ENCODE data around the gene ISG15. TPM values are rescaled to one million over a fixed set of nuclear protein-coding genes. Genes with fewer than 3 reads are reported as not detected.
A peak's percentile ranks its signal among the peaks of the same experiment; 100 is the strongest.

ISG15 gene
- total and polyA plus RNA-seq, 9 of the 15 experiments (the other 6 are each of a cell fraction or from before 2014, with no cell fraction given): 0.40 to 58.3 (median 12.2) TPM

DNA sequence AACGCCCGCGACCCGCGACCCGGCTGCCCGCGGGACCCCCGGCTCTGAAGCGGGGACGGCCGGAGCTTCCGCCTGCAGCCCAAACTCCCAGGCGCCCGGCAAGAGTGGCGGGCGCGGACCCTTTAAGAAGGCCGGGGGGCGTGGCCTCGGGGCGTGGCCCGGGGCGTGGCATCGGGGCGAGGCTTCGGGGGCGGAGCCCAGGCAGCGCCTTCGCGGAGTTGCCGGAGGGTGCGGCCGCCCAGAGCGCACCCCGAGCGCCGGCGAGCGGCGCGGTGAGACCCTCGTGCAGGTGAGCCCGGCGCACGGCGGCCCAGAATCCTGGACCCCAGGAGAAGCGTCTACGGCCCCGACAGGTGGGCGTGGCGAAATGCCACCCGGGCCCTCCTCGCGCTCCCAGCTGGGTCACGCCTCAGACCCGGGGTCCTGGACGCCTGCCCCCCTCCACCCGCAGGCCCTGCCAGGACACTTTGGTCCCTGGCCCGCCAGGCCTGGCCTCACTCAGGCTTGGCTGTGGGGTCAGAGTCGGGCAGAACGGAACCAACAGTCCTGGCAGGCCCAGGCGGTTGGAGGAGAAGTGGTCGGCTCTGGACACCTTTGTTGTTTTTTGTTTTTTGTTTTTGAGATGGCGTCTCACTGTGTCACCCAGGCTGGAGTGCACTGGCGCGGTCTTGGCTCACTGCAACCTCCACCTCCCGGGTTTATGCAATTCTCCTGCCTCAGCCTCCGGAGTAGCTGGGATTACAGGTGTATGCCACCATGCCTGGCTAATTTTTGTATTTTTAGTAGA, 46.4 kb downstream of the ISG15 start:
- peaks cover 9% of the 10 kb centered on the region; the same call in 1 of the 3 replicates for H3K36me3 ChIP-seq (ENCODE audit: control insufficient read depth, insufficient read depth, low read length)
- intact Hi-C loops (cut with micrococcal nuclease): loop anchor here (5.0 kb wide), 3 partner anchors 37 to 137 kb away; partner anchors contain the start of genes AGRN, HES4 and SAMD11
- H2AFZ ChIP-seq (ENCODE audit: low read depth, low read length): peak overlapping the region; percentile 84
- BruUV-seq (replicated peaks): TSS peak; percentile 47
- in situ Hi-C loops (cut with MboI): loop anchor here (10.0 kb wide), 1 partner anchor 75 kb away; the partner anchor contains the start of gene PERM1
- 5% methylated on average over 42 of the region's 69 CpGs for WGBS (ENCODE audit: insufficient coverage, low coverage, missing lambda C conversion rate)
- ChIA-PET POLR2A (interaction anchor here (0.5 to 1.5 kb wide), 4 partner anchors 8 to 170 kb away, joined by 3 to 4 read pairs (median 3); no protein-coding TSS in a partner anchor), CTCF (ENCODE audit: low intra/inter-chr PET ratio) (interaction anchor here (0.8 kb wide), 1 partner anchor 190 kb away, joined by 3 read pairs; no protein-coding TSS in a partner anchor)
- H3K27ac ChIP-seq (ENCODE audit: extremely low read depth, low read depth, low read length): peak overlapping the region; percentile 67
- H3K9me3 ChIP-seq (replicated peaks; ENCODE audit: control insufficient read depth, insufficient read depth, low read depth, low read length): no peaks in the 10 kb centered on the region
- DNase-seq (ENCODE audit: extremely low read depth in 1 of 4, low spot score in 3 of 4) (peak; percentile 94 to 97 (median 94)), ATAC-seq (peak; percentile 87), FAIRE-seq (peak; percentile 49)
- no peaks in the 10 kb centered on the region for H3K79me2 ChIP-seq (ENCODE audit: control insufficient read depth, insufficient read depth, low read length)
- H4K20me1 ChIP-seq (replicated peaks; ENCODE audit: control insufficient read depth, insufficient read depth, low read length): no peaks in the 10 kb centered on the region
- H3K27me3 ChIP-seq (ENCODE audit: control insufficient read depth in 2 of 2, insufficient read depth in 2 of 2, low read length in 2 of 2): no peaks in the 10 kb centered on the region
- H3K4me2 ChIP-seq (ENCODE audit: insufficient read depth, low read length): peak overlapping the region; percentile 90
- peak overlapping the region; percentile 69 for H3K4me3 ChIP-seq
- H3K9me1 ChIP-seq (ENCODE audit: control insufficient read depth, insufficient read depth, low read length): no peaks in the 10 kb centered on the region
- peaks cover 50 to 85% of the 10 kb centered on the region in 2 experiments for H3K4me1 ChIP-seq (replicated peaks in 1 of 2; ENCODE audit: control insufficient read depth in 2 of 2, insufficient read depth in 2 of 2, low read length in 2 of 2)
- H3K9ac ChIP-seq (ENCODE audit: insufficient read depth in 1 of 2, low read depth in 2 of 2, low read length in 2 of 2): peak overlapping the region; percentile 74 to 92
- TF ChIP-seq RFX1 (IDR thresholded peaks at IDR 0.05) (no peak), TAL1 (IDR thresholded peaks at IDR 0.05) (0 out of 2 replicates have a peak, but pooled peaks have one; percentile 8), TOE1 (IDR thresholded peaks at IDR 0.05; ENCODE audit: borderline replicate concordance) (peak; percentile 81; the same call in 1 of the 2 replicates), TOE1 (CRISPR knock-in tag; IDR thresholded peaks at IDR 0.05; ENCODE audit: borderline replicate concordance, low read depth) (no peak), SIN3B (IDR thresholded peaks at IDR 0.05; ENCODE audit: low read depth) (peak; percentile 50; the same call in 1 of the 2 replicates), ZNF444 (CRISPR knock-in tag; IDR thresholded peaks at IDR 0.05) (no peak), HCFC1 (IDR thresholded peaks at IDR 0.05; ENCODE audit: low read depth, low read length) (no peak; the same call in 1 of the 2 replicates), ZC3H4 (CRISPR knock-in tag; IDR thresholded peaks at IDR 0.05; ENCODE audit: borderline replicate concordance) (no peak), MAFF (IDR thresholded peaks at IDR 0.05; ENCODE audit: low read length) (no peak), ZNF57 (CRISPR knock-in tag; IDR thresholded peaks at IDR 0.05) (no peak), CHD4 (IDR thresholded peaks at IDR 0.05; ENCODE audit: insufficient read depth, insufficient replicate concordance, low read depth, low read length, poor library complexity, severe bottlenecking) (no peak), MED1 (CRISPR knock-in tag; IDR thresholded peaks at IDR 0.05; ENCODE audit: borderline replicate concordance) (no peak)
- TF ChIP-seq, protein P1, sequence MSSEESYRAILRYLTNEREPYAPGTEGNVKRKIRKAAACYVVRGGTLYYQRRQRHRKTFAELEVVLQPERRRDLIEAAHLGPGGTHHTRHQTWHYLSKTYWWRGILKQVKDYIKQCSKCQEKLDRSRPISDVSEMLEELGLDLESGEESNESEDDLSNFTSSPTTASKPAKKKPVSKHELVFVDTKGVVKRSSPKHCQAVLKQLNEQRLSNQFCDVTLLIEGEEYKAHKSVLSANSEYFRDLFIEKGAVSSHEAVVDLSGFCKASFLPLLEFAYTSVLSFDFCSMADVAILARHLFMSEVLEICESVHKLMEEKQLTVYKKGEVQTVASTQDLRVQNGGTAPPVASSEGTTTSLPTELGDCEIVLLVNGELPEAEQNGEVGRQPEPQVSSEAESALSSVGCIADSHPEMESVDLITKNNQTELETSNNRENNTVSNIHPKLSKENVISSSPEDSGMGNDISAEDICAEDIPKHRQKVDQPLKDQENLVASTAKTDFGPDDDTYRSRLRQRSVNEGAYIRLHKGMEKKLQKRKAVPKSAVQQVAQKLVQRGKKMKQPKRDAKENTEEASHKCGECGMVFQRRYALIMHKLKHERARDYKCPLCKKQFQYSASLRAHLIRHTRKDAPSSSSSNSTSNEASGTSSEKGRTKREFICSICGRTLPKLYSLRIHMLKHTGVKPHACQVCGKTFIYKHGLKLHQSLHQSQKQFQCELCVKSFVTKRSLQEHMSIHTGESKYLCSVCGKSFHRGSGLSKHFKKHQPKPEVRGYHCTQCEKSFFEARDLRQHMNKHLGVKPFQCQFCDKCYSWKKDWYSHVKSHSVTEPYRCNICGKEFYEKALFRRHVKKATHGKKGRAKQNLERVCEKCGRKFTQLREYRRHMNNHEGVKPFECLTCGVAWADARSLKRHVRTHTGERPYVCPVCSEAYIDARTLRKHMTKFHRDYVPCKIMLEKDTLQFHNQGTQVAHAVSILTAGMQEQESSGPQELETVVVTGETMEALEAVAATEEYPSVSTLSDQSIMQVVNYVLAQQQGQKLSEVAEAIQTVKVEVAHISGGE (CRISPR knock-in tag; IDR thresholded peaks at IDR 0.05): no peak
- TF ChIP-seq, protein P2, sequence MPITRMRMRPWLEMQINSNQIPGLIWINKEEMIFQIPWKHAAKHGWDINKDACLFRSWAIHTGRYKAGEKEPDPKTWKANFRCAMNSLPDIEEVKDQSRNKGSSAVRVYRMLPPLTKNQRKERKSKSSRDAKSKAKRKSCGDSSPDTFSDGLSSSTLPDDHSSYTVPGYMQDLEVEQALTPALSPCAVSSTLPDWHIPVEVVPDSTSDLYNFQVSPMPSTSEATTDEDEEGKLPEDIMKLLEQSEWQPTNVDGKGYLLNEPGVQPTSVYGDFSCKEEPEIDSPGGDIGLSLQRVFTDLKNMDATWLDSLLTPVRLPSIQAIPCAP (CRISPR knock-in tag; IDR thresholded peaks at IDR 0.05; ENCODE audit: borderline replicate concordance): no peak
- TF ChIP-seq, protein P3, sequence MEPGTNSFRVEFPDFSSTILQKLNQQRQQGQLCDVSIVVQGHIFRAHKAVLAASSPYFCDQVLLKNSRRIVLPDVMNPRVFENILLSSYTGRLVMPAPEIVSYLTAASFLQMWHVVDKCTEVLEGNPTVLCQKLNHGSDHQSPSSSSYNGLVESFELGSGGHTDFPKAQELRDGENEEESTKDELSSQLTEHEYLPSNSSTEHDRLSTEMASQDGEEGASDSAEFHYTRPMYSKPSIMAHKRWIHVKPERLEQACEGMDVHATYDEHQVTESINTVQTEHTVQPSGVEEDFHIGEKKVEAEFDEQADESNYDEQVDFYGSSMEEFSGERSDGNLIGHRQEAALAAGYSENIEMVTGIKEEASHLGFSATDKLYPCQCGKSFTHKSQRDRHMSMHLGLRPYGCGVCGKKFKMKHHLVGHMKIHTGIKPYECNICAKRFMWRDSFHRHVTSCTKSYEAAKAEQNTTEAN (CRISPR knock-in tag; IDR thresholded peaks at IDR 0.05): no peak
